NCI-H2029 treated with DMSO at 0.1 percent for 48 hours (cell line): ENCODE results near the gene KLF17.

Source experiments
- DNase-seq: peaks from one replicate; lab custom pipeline; 2025; lab: John Stamatoyannopoulos, UW

KLF17 gene

GRCh38 chr1:44118682-44119081 is at the start of gene KLF17:
TSS of gene KLF17 (plus strand) at chr1:44118821. CDS start at chr1:44118908, 87 bp downstream.
- DNase-seq: no peak

DNA sequence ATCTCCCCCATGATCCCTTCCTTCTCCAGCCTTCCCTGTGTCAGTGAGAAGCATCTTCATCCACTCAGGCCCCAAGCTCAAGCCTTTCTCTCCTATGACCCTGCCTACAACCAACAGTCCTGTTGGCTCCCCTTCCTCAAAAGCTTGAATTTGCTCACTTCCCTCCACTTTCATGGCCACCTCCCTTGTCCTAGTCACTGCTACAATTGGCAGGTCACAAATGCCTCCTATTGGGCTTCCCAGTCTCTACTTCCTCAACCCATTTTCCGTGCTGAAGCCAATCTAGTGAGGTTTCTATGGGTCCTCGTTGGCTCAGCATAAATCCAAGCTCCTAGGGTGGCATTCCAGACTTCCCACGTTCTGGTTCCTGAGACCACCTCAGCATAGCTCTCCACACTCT is 47.2 kb upstream of the KLF17 start:
- DNase-seq: no peak

DNA sequence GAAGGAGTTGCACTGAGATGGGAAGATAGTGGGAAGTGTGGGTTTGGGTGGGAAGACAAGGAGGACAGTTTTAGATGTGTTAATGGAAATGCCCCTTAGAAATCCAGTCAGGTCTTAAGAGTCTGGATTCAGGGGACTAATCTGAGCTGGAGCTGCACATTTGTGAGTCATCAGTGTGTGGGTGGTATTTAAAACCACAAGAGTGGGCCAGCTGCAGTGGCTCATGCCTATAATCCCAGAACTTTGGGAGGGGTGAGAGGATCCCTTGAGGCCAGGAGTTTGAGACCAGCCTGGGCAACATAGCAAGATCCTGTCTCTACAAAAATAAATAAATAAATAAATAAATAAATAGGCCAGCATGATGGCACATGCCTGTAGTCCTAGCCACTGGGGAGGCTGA is 46.4 kb upstream of the KLF17 start:
- no peak for DNase-seq

- no peak for DNase-seq
Observed at GRCh38 chr1:44072821-44073220, 45.8 kb upstream of the KLF17 start.

DNA sequence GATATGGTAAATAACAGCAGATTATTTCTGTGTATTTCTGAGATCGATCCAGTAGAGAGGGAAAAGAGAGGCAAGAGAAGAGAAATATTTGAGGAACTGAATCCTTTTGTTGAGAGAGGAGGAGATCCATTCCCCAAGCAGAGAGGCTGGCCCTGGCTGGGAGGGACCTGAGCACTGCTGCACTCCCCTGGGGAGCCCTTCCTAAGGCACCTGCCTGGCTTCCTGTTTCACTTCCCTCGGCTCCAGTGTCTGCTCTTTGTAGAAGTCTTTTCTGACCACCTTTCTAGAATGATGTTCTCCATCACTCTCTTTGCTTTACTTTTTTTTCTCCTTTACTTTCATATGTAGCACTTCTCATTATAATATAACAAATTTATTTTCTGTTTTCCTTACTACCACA is 45.1 kb upstream of the KLF17 start:
- DNase-seq: no peak

- DNase-seq: no peak
Observed at GRCh38 chr1:44074415-44074814, 44.2 kb upstream of the KLF17 start.

DNA sequence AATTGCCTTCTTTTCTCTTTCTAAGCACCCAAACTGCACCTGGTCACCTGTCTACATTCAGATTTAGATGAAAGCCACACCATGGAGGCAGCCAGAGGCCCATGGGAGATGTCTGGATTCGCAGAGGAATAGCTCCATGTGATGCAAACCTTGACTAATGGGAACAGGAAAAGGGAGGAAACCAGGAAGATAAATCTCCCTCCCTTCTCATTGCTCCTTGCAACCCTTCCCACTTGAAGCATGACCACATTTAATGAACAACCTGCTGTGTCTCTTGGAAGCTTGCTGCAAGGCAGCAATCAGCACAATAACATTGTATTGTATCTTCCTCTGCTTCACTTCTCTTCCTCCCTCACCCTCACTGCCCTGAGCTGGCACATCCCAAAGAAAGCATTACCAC is 42.6 kb upstream of the KLF17 start:
- no peak for DNase-seq

- DNase-seq: no peak
Observed at GRCh38 chr1:44077421-44077820, 41.2 kb upstream of the KLF17 start.

GRCh38 chr1:44078104-44078503 is 40.5 kb upstream of the KLF17 start:
- DNase-seq: no peak

GRCh38 chr1:44079566-44079965 is 39.1 kb upstream of the KLF17 start:
- DNase-seq: no peak

DNA sequence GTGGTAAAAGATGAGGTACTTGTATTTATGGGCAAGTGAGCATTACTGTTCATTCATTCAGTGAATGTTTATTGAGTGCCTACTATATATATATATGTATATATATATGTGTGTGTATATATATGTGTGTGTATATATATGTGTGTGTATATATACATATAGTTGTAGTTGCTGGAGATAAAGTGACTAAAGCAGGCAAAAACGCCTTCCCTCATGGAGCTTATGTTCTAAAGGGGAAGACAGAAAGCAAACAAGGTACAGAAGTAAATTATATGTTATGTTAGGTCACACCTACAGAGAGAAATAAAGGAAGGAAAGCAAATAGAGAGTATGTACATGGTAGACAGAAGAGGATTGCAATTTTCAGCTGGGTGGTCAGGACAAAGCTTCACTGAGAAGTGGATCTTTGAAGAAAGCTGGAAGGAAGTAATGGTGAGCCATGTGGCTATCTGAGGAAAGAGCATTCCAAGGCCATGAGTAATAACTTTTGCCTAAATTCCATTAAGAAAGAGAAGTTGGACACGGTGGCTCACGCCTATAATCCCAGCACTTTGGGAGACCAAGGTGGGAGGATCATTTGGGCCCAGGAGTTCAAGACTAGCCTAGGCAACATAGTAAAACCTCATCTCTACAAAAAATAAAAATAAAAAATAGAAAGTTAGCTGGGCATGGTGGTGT is 33.5 kb upstream of the KLF17 start:
- no peak for DNase-seq

DNA sequence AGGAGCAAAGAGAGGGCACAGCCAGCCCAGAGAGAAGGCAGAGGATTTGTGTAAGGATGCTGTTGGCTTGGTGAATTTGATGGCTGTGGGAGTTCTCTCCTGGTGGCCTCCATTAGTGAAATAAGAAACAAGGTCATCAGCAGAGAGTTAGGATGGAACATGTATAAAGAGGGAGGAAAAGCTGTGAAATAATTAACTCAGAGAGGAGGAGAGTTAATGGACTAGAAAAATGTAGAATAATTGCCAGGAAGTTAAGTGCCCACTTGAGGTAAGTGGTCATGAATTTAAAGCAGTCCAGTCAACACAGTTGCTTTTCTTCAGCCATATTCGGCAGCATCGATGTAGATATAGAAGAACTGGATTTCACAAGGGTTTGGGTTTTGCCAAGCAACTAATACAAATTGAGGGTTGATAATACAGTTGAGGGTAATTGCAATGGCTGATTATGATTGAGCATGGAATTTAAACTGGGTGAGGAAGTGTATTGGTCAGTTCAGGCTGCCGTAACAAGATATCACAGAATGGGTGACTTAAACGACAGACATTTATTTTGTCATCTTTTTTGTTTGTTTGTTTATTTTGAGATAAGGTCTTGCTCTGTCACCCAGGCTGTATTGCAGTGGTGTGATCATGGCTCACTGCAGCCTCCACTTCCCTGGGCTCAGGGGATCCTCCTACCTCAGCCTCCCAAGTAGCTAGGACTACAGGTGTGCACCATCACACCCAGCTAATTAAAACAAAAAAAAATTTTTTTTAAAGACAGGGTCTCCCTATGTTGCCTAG is 31.7 kb upstream of the KLF17 start:
- peak; percentile 28 for DNase-seq

- DNase-seq: peak; percentile 22
Observed at GRCh38 chr1:44089371-44090048, 29.1 kb upstream of the KLF17 start.

DNA sequence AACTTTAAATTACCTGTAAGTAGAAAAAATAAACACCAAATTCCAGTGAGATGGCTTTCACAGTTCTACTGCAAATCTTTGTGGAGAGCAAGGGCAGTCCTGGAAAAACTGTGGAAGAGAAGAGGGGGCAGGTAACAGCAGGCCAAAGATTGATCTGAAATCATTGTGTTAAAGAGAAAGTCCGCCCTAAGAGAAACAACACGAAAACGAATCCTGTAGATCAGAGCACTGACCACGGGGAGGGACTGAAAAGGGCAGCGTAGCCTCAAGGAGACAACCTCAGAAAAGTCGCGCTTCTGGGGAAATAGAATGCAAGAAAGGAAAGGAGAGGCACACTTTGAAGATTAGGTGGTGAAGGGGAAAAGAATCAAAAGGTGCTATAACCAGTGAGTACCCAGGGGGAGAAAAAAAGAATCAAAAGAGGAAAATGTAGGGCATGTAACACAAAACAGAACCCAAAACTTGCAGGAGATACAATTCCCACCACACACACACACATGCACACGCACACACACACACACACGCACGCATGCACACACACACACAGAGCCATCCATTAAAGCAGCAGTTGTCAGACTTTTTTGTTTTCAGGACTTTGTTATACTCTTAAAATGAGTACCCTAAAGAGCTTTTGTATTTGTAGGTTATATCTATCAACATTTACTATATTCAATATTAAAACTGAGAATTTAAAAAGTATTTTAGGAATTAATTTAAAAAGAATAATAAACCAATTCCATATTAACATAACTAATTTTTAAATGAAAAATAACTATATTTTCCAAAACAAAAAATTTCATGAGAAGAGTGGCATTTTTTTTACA is 28.0 kb upstream of the KLF17 start:
- no peak for DNase-seq

DNA sequence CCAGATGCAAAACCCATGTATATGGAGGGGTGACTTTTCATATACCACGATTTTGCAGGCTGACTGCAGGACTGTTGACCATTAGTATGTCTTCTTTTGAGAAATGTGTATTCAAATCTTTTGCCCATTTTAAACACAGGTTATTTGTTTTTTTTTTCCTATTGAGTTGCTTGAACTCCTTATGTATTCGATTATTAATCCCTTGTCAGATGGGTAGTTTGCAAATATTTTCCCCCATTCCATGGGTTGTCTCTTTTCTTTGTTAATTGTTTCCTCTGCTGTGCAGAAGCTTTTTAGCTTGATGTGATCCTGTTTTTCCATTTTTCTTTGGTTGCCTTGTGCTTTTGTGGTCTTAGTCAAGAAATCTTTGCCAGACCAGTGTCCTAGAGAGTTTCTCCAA is 24.6 kb upstream of the KLF17 start:
- DNase-seq: no peak

DNA sequence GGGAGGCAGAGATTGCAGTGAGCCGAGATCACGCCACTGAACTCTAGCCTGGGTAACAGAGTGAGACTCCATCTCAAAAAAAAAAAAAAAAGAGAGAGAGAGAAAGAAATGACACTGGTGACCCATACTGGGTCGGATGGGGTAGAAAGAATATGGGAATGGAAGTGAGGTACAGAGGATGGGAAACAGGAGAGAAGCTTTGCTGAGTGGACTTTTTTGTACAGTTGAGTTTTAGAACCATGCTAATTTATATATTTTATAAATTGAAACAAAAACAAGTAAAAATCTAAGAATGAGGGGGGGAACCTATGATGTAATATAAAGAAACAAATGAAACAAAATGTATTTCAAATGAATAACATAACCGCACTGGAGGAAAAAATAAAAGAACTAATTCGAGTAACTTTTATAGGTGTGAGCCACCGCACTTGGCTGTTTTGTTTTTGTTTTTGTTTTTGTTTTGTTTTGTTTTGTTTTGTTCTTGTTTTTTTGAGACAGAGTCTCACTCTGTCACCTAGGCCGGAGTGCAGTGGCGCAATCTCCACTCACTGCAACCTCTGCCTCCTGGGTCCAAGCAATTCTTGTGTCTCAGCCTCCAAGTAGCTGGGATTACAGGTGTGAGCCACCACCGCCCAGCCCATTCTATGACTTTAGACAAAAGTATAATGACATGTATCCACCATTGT is 18.3 kb upstream of the KLF17 start:
- DNase-seq: no peak

DNA sequence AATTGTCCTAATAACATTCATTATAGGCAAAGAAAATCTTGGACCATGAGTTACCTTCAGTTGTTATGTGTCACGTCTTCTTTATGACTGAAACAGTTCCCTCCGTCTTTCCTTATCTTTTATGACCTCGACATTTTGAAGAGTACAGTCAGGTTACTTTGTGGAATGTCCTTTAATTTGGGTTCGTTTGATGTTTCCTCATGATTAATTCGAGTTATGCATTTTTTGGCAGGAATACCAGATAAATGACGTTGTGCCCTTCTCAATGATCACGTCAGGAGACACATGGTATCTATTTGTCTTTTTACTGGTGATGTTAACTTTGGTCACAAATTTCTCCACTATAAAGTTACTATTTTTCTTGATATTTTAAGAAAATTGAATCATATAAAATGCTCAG is 17.3 kb upstream of the KLF17 start:
- DNase-seq: no peak

DNA sequence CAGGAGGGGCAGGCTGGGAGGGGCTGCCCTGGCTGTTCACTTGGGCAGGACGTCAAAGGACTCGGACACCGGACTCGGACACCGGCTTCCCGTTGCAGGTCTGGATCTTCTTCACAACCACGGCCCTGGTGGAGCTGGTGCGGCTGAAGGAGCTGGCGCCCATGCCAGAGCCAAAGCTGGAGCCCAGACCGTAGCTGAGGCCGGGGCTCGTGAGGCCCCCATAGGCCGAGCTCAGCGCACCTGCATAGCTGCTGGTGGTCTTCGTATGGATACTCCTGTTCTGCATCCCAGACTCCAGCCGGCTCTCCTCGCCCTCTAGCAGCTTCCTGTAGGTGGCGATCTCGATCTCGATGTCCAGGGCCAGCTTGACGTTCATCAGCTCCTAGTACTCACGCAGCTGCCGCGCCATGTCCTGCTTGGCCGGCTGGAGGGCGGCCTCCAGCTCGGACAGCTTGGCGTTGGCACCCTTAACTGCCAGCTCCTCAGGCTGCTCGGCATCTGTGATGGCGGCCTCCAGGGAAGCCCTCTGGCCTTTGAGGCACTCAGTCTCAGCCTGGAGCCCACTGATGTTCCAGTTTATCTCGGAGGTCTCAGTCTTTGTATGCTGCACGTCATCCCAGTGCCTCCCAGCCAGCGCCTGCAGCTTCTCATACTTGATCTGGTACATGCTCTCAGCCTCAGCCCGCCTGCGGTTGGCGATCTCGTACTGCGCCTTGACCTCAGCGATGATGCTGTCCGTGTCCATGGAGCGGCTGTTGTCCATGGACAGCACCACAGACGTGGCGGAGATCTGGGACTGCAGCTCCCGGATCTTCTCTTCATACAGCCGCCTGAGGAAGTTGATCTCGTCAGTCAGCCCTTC is 15.1 kb upstream of the KLF17 start:
- DNase-seq: no peak

DNA sequence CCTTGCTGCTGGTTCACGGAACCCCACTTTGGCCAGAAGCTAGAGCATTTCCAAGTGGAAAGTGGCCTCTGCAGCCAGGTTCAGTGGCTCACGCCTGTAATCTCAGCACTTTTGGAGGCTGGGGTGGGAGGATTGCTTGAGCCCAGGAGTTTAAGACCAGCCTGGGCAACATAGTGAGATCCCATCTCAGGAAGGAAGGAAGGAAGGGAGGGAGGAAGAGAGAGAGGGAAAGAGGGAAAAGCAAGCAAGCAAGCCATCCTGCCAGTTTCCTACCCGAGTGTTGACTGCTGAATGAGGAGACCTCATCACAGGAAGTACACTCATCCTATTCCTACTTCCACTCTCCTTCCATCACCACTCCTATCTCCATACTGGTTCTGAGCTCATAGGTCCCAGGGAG is 12.8 kb upstream of the KLF17 start:
- no peak for DNase-seq

DNA sequence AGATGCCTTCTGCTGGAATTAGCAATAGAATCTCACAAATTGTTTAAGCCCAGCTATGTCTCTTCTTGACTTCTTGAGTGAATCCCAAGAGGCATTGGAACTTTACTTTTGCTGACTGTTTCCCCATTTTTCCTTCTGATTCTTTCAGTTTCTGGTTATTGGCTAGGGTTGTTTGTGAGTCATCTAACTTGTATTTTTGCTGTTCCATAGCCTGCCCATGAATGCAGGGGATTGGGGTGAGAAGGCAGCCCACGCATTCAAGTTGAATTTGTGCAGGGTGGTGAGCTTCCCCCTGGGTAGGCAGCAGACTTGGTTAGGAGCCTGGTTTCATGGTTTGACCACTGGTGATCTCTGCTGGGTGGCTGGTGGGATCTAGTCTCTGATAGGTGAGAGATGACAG is 10.4 kb upstream of the KLF17 start:
- no peak for DNase-seq

GRCh38 chr1:44108971-44109370 is 9.7 kb upstream of the KLF17 start:
- no peak for DNase-seq
